ENCODE measurements around the gene UQCC3.

DNA sequence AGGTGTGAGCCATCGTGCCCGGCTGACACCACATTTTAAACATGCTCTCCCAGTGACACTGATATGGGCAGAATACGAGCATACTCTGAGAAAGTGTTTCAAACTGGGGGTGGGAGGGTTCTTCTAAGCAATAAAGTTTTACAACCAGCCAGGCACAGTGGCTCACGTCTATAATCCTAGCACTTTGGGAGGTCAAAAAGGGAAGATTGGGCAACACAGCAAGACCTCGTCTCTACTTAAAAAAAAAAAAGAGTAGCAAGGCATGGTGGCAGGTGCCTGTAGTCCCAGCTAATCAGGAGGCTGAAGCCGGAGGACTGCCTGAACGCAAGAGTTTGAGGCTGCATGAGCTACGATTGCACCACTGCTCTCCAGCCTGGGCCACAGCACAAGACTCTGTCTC lies 27.3 kb upstream of the UQCC3 start:
- TF ChIP-seq POLR2A (IDR thresholded peaks at IDR 0.05; ENCODE audit: low read length) (no peak), GATA1 (IDR thresholded peaks at IDR 0.05; ENCODE audit: low read depth, low read length) (no peak)

All from erythroblast (primary cell).